Measurements from ENCODE around the gene RARB.
A peak's percentile ranks its signal among the peaks of the same experiment; 100 is the strongest.

The RARB gene

DNA sequence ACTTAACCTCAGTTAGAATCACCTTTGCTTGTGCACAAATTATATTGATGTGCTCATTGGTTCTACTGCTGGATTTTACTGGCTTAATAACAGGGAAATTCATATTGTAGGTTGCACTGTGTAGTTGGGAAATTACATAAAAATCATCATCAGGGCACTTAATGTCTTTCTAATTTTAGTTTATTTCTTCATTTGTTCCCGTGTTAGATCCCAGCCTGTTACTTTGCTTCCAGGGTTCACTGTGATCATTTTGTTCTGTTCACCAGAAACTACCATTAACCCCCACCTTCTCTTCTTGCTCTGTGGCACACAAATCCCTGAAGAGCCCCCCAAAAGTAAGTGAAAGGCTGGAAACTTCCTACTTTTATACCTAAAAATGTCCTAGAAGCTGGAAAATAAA is 80.4 kb downstream of the RARB start:
- no peak for DNase-seq (ENCODE audit: low read depth)

DNA sequence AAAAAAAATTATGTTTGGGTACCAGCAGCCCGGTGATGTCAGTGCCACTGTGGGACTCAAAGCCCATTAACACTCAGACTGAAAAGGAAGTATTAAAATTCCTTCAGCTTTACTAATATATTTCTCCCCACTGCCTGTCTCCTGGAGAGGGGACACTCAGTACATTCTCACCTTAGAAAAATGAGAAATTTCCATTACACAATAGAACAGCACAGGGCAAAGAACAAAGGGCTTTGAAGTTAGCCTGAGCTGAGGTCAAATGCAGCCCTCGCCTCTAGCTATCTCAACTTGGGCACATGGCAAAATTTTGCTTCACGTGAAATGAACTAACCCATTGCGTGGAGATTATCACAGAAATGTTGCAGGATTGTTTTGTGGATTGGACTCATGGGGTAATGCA is 80.8 kb downstream of the RARB start:
- DNase-seq (ENCODE audit: low read depth) = no peak

DNA sequence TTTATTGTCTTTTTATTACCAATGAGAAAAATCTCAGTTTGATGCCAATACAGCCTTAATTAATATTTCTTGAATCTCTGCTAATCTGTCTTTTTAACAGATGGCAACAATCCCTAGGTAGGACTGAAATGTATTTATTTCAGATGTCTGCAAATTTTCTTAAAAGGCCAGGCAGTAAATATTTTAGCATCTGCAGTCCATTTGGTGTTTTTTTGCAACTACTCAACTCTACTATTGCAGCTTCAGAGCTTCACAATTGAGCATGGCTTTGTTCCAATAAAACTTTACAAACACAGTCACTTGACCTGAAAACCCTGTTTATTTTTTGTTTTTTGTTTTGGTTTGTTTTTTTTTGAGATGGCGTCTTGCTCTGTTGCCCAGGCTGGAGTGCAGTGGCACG is 82.7 kb downstream of the RARB start:
- no peak for DNase-seq (ENCODE audit: low read depth)

DNA sequence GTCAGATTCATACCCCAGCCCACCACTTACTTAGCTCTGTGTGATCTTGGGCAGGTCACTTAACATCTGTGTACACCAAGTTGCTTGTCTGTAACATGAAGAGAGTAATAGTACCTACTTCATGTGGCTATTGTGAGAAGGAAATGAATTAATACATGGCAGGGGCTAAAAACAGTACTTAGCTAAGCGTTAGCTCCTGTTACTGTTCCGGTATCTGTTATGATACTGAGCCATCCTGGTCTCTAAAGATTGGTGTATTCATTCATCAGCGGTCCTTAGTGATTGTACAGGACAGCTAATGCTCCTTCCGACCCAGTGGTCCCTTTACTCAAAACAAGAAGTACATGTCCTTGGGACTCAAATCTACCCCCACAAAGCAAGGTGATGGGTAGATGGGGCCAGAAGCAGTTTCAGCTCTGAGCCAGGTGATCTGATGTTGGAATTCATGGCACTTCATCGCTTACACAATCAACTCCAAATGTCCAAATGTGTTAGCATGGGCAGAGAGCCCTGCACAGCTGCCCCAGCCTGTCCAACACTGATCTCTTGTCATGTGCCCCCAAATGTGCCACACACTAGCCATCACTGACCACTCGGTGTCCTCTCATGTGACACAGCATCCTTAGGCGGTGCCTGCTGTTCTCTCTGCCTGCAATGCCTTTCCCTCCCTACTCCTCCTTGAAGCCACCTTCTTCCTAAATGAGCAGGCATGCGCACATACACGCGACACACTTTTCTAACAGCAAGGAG is 84.1 kb downstream of the RARB start:
- no peak for DNase-seq (ENCODE audit: low read depth)

DNA sequence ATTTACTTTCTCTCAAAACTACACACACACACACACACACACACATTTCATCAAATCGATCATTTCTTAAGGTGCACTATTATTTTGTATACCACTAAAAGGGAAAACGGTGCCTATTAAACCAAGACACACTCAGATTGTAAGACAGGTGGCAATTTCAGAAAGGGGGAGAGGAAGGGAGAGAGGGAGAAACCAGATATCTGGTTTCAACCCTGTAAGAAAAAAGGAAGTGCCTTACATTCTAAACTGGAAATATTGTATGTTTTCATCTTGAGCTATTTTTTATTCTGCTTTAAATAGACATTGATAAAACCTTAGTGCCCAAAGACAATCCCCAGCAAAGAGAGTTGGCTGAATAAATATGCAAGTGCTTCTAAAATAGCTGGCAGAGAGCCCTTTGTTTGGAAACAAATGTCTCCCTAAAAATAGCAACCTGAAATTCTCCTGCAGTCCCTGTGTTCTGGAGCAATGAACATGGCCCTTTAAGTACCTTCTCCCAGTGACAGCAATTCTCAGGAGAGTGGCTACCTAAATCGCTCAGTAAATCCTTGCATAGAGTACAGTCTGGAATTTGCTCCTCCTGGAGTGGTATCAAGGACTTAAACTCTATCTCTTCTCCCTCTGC is 85.7 kb downstream of the RARB start:
- no peak for DNase-seq (ENCODE audit: low read depth)

DNA sequence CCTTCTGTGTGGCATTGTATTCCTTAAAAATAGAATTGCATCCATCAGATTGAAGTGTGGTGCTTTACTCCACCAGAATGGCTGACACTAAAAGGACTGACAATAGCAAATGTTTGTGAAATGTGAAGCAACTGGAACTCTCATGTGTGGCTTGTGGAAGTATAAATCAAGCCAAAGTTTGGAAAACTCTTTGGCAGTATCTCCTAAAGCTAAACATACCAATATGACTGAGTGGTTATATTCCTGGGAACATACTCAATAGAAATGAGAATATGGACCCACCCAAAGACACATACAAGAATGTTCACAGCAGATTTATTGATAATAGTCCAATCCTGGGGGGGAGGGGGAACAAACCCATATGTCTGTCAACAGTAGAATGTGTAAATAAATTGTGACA is 87.1 kb downstream of the RARB start:
- no peak for DNase-seq (ENCODE audit: low read depth)

DNA sequence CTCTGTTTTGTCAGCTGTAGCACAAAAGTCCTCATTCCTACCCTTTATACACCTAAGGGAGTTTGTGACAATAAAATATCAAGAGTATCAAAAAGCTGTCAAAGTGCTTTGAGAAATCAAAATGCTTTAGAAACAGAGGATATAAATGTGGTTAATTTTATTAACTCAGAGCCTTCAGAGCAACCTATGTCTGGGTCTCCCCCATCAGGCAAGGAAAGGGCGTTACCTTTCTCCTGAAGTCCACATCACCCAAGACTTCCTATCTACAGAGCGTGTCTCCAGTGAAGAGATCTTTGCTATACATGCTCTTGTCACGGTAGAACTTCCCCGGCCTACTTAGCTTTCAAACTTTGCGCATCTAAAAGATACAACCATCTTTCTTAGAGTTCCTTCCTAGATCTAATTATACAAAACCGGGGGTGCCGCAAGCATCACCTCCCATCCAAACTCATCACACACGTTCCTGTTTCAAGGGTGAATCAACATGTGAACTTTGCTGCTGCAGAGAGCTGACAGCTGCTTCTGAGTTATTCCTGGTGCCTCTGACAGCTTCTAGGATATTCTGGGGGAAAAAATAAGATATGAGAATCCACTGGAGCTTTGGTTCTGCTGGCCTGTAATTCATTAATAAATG is 93.0 kb downstream of the RARB start:
- no peak for DNase-seq (ENCODE audit: low read depth)

DNA sequence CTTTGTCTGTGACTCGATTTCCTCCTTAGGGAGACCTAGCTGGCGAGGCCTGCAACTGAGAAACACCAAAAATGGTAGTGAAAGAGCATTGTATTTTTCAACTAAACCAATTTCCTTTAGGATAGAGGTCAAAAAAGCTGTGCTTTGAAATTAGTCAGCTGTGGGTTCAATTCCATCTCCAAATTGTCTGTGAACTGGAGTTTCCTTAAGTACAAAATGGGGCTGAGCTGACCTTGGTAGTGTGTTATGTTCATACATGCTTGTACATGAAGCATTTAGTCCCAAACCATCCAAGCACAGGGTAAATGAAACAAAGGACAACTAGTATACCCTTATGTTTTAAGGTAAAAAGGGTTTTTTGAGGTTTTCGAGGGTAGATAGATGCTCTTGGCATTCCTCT is 99.3 kb downstream of the RARB start:
- DNase-seq (ENCODE audit: low read depth) = no peak

DNA sequence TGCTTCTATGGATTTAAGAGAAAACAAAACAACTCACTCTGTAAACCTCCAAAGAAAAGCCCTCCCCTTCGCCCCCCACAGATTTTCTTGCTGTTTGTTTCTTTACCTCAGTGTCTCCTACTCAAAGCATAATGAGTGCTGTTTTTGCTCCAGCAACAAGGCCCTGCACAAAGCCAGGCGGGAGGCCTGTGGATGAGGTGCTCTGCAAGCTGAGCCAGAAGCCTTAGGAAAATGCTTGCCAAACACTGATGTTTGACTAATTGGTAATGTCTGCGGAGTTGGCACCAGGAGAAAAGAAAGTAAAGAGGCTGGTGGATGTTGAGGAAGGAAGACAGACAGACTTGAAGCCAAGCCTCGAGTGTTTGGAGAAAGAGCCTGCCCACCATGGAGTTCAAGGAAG is 99.7 kb downstream of the RARB start:
- no peak for DNase-seq (ENCODE audit: low read depth)

DNA sequence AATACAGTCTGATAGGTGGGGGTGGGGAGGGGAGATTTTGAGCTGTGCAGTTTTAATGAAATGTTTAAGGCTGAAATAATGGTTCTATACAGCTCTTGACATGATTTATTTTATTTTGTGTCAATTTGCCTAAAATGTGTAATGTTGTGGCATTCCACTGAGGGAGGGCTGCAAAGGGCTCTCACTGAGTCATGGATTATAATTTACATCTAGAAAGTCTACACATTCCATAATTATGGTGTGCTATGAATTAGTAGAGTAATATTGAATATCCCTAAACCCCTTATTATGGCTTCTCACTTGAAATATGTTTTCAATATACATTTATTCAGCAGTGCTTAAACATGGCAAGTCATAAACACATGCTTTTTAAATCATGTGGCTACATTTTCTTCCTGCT is 103.9 kb downstream of the RARB start:
- no peak for DNase-seq (ENCODE audit: low read depth)

DNA sequence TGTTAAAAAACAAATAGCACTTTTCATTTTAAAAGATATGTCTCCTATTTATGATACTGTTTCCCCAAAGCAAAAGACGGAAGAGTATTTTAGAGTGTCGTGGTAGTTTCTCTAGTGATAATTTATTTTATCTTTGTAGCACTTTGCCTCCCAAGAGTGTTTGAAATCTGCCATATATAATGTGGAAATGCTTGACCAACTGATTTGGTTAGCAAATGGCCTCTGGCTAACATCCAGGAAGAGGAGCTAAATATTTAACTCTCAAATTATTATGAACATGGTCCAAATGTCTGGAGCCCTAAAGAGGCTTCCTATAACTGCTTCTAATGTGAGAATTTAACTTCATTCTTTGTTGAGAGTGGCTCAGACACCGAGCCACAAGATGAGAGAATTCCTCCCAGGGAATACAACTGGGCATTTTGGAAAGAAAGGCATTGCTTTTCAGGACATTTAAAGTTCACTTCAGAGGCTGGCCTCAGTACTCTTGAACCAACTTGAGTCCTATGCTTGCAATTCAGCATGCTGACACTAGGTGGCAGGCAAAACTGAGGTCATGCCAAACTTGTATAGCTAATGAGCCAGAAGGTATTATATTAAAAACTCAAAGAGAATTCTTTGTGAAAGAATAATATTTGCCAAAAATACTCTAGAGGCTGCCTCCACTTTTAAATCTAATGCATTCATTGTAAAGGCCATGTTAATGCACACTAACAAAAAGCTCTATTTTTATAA is 104.5 kb downstream of the RARB start:
- peak; percentile 5 for DNase-seq (ENCODE audit: low read depth)

DNA sequence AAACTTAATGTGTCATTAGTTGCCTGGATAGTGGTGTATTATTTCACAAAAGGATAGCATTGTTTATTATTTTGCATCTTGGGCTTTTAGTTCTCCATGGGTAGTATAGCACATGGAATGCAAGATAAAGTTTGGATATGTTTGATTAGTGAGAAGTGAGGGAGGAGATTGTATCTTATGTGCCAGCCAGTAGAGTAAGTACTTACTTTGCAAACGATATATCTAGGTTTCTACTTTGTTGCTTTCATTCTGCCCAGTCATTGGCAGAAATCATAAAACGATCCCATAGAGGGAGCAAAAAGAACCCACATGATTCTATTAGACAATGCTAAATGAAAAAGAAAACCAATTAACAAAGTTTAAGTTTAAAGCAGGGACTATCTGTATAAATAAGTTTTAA is 105.3 kb downstream of the RARB start:
- no peak for DNase-seq (ENCODE audit: low read depth)

DNA sequence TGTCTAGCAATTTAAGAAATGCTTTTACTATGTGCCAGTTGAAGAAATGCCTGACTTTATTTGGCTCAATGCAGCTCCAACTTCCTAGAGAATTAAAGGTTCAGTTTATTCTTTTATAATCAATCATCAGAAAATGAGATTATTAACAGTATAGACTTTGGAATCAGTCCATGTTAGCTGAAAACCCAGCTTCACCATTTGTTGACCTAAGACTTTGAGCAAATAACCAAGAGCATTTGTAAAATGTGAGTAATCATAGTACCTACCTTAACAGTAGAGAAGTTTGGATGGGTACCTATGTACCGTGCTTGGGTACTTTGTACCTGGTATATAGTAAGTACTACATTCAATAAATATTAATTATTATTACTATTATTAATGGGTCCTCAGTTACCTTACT is 105.9 kb downstream of the RARB start:
- no peak for DNase-seq (ENCODE audit: low read depth)

DNA sequence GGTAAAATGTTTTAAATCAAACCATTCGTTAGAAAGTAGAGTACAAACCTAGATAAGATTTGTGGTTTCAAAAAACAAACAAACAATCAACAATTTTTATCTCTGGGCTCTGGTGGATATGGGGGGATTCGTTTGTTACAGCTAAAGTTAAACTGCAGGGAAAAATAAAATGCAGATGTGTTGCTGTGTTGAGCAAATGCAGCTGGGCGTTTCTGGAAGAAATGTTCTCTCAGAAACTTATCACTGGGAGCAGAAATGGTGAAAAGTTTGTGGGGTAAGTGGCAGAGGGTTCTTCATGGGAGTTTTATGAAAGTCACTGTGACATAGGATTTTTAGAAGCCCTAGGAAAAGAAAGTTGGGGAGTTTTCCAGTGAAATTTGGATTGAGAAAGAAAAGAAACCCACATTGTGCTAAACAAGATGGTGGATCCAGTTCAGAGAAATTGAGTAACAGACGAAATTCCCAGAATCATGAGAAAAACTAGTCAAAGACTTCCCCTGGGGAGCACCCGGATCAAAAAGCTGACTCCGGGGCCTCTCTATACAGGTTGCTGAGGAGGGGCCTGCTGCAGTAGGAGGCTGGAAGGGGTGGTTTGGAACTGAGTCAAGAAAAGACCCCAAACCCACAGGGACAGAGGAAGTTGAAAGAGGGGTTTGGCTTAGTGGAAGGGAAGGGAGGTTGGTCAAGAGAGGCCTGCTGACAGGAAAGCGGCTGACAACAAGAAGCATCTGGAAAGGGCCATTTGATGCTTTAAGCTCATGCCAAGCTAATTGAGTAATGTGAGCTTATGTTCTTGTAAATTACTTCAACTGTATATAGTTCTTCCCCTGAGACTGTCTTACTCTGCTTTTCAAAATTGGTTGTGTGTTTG is 108.7 kb downstream of the RARB start:
- DNase-seq (ENCODE audit: low read depth) = no peak

DNA sequence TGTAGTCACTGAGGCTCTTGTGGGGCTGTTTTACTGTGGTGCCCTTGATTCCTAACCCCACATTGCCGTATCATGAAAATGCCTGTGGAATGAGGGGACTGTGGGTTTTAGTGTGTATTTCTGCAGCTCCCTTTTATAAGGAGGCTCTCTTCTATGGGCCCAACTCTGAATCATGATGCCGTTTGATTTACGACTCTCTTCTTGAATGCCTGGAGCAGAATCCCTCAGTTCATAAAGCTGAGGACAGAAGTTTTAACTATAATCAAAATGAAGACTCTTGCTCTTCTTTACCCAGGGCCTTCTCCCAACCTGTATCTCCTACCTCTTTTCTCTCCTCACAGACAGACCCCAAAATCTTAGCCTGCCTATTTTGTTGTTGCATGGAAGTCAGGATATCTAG is 109.5 kb downstream of the RARB start:
- no peak for DNase-seq (ENCODE audit: low read depth)

DNA sequence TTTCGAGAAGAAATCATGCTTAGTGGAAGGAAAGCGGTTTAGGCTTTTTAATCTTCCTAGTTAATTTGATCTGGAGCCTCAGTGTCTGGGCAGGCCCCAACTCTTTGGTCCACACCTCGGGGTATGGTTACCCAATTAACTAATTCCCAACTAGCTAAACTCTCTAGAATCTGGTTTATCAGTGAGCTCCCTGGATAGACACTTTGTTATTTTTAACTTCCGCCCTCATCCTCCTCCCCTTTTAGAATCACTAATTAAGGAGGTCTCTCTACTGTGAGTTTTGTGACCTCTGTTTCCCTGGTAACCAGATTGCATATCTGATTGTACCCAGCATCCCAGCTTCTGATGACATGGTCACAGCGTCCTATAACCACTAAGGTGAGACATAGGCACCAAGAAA is 112.2 kb downstream of the RARB start:
- no peak for DNase-seq (ENCODE audit: low read depth)

DNA sequence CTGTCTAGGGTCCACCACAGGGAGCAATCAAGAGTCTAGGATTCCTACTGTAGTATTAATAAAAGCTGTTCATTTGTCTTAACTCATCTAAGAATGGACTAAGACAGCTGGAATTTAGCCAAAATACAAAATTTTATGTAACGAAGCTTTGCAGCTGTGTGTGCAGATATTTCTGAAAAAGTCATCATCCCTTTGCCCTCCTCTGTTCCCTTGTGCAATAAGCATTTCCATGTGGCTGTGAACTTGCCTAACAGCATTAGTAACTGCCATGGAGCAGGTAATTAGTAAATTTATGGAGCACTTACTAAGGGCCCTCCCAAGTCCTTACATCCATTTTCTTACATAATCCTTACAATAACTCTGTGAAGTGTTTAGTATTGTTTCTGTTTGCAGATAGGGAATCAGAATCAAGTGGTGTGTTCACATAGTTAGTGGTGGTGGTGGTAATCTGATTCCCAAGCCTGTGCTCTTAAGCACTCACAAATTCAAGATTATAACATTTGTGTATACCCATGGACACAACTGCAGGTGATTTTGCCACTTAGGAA is 114.5 kb downstream of the RARB start:
- no peak for DNase-seq (ENCODE audit: low read depth)

DNA sequence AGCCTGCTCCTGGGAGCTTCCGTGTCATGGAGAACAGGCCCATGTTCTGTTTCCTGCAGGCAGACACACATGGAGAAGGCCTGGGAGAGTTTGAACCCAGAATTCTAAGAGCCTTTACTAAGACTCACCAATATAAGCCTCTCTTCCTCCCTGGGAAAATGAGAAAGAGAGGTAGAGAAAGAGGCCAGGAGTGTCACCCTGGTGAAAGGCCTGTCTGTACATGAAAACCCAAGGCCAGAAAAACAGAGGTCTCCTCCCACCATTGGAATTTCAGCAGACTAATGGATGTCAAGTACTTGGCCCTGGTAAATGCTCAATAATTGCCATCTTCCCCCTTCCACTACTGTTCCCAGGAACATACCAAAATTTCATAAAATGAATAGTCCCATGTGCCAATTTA is 119.0 kb downstream of the RARB start:
- DNase-seq (ENCODE audit: low read depth) = no peak

DNA sequence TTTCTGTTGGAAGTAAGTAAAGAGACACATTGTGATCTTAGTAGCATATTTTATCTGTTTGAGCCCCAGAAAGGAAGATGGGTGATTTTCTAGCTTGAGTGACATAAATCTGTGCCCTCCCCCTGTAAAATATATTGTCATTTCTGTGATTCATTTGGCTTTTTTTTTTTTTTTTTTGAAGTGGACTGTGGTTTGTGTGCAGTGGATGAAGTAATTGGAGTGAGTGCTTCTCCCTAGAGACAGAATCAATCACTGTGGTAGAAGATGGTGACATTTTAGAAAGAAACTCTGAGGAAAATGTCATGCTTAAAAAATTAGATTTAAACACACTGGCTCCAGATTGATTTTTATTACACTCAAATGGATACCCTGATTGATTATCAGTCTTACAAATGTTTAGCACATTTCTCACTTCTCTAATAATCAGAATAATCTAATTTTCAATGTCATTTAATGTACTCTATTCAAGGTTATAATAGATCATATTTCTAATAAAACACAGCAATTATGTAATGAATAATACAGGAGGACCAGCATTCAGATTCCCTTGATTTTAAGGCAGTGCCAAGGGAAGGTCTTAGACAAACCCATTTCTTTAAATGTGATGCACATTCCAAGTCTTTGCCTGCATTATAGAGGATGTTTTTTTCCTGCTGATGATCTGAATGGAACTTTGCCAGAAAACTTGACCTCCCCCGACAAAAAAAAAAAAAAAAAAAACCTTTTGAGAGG is 120.0 kb downstream of the RARB start:
- no peak for DNase-seq (ENCODE audit: low read depth)

DNA sequence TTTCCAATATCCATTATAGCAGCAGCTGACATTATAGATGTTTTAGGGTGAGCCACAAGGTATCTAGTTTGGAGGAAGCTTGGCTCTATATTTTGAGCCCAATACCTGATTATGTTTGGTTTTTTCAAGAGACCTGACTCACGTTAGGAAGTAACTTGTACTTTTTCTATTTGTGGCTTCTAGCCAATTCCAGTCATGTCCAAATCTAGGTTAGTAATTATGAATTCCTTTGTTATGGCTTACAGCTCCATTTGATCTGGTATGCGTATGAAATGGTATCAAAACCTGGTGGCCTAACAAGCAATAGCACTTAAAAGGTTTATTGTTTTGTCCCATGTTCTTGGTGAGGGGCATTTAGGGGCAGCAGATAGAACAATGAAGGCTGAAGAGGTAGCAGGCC is 120.8 kb downstream of the RARB start:
- no peak for DNase-seq (ENCODE audit: low read depth)

DNA sequence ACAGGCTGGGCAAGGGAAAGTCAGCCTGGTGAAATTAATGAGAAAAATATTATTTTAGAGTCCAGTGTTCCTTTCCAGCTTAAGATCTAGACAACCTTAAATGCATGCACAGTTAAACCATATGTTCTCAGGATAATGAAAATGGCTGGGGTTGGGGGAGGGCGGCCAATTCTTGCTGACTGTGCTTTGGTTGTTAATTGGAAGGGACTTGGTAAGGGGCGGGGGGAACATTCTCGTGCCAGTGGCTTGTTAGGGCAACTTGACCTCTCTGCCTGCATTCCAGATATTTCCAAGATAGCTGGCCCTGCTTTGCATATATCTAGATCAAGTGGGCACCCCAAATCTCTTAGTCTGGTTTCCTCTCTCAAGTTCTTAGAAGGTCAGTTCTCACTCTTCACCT is 124.2 kb downstream of the RARB start:
- DNase-seq (ENCODE audit: low read depth) = no peak
